ENCODE results near the gene CLDN5.

GRCh38 chr22:19517171-19517500 is 7.1 kb downstream of the CLDN5 start:
- TF ChIP-seq ZNF384 (IDR thresholded peaks at IDR 0.05) (no peak), SP1 (IDR thresholded peaks at IDR 0.05) (no peak), FOXM1 (IDR thresholded peaks at IDR 0.05; ENCODE audit: borderline replicate concordance) (no peak)

Measured in HEK293T (cell line).